Activated CD4-positive, alpha-beta T cell treated with anti-CD3 and anti-CD28 coated beads, Interleukin-2, amount 50 U/mL, for 24 hours (primary cell): Measurements from ENCODE around the gene CEP57L1.
"Not testable (repeated sequence)": the region's sequence is repeated elsewhere in the genome, so short reads cannot be mapped to it uniquely, and the experiment has no call there.

Experiments
- DNase-seq, 2 donors: peaks; one replicate each; pipeline ENCODE4 v3.0.0-alpha.2; 2020; ENCODE audit warnings: low read depth in 1 of 2, low spot score in 1 of 2

The CEP57L1 gene

GRCh38 chr6:109104512-109104911 is 9.2 kb downstream of the CEP57L1 start:
- DNase-seq: no peak

DNA sequence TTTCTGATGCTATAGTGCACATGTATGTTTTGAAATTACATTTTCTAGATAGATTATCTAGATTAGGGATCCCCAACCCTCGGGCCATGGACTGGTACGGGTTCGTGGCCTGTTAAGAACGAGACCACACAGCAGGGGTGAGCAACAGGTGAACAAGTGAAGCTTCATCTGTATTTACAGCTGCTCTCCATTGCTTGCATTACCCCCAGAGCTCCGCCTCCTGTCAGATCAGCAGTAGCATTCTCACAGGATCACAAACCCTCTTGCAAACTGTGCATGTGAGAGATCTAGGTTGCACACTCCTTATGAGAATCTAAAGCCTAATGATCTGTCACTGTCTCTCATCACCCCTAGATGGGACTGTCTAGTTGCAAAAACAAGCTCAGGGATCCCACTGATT is 10.4 kb downstream of the CEP57L1 start:
- DNase-seq: no peak

GRCh38 chr6:109109663-109110062 is 14.4 kb downstream of the CEP57L1 start:
- not testable (repeated sequence) for DNase-seq

- DNase-seq: not testable (repeated sequence)
Observed at GRCh38 chr6:109112663-109113062, 17.4 kb downstream of the CEP57L1 start.

DNA sequence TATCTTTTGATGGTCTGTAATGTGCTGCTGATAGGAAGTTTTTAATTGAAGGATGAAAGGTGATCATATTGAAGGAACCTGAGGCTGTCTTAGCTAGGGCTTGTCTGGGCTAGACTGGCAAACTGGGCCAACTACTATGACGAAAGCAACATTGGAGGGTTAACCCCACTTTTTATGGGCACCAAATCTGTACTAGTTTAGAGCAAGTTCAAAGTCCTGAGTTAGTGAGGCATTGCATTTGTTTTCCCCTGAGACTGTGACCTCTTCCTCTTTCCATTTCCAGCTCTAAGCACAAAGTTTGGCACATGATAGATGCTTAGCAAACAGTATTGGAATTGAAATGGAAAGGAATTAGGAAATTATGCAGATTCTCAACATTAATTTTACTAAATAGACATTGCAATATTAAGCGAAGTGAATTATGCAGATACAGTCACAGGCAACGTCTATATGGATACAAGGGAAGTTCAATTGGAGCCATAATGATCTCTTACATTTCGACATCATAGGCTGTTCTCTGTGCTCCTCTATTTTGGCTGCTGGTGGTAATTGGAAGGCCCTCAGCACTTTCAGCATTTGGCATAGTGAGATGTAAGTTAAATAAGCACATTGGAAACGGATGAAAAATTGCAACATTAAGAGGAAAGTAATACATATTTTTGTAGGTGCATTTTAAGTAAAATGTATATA is 22.2 kb downstream of the CEP57L1 start:
- no peak for DNase-seq

GRCh38 chr6:109118337-109118736 is 23.0 kb downstream of the CEP57L1 start:
- DNase-seq: no peak

GRCh38 chr6:109118871-109119354 is 23.6 kb downstream of the CEP57L1 start:
- DNase-seq: no peak

DNA sequence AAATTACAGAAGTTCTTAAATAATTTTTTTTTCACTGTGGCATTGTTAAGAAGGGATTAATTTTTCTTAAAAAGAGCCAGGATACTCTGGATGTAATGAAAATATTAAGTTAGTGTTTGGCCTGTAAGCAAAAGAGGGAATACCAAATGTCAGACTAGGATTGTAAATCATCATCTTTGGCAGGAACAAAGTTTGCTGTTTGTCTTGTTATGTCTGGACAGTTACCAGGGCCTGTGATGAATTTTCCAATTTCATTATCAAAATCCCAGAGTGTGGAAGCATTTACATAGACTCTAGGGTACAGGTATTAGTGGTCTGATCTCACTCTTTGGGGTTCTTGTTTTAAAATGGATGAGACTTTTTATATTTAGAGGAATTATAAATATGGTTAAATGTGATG is 26.1 kb downstream of the CEP57L1 start:
- DNase-seq: no peak

- no peak for DNase-seq
Observed at GRCh38 chr6:109124219-109124618, 28.9 kb downstream of the CEP57L1 start.

DNA sequence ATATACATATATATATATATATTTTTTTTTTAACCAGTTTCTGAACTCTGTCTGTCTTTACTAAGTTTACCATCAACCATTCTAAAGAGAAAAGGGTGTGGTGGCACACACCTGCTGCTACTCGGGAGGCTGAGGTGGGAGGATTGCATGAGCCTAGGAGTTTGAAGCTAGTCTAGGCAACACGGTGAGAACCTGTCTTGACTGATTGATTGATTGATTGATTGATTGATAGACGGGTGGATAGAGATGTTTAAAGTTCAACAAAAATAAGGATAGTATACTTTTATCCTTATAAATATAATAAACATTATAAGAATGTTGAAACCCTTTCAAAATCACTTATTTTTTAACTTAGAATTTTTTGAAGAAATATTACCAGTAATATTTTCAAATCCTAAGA is 30.2 kb downstream of the CEP57L1 start:
- no peak for DNase-seq

GRCh38 chr6:109130065-109130464 is 34.8 kb downstream of the CEP57L1 start:
- no peak for DNase-seq

- not testable (repeated sequence) for DNase-seq
Observed at GRCh38 chr6:109135600-109135999, 40.3 kb downstream of the CEP57L1 start.

- not testable (repeated sequence) for DNase-seq
Observed at GRCh38 chr6:109136039-109136438, 40.7 kb downstream of the CEP57L1 start.

- DNase-seq: not testable (repeated sequence)
Observed at GRCh38 chr6:109136530-109136929, 41.2 kb downstream of the CEP57L1 start.

DNA sequence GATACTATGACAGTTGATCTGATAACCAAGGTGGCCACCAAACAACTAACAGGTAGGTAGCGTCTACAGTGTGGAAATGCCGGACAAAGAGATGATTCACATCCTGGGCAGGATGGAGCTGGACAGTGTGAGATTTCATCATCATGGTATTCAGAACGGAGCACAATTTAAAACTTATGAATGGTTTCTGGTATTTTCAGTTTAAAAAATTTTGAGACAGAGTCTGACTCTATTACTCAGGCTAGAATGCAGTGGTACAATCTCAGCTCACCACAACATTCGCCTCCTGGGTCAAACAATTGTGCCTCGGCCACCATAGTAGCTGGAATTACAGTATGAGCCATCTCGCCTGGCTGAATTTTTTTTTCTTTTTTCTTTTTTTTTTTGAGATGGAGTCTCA is 43.8 kb downstream of the CEP57L1 start:
- no peak for DNase-seq

DNA sequence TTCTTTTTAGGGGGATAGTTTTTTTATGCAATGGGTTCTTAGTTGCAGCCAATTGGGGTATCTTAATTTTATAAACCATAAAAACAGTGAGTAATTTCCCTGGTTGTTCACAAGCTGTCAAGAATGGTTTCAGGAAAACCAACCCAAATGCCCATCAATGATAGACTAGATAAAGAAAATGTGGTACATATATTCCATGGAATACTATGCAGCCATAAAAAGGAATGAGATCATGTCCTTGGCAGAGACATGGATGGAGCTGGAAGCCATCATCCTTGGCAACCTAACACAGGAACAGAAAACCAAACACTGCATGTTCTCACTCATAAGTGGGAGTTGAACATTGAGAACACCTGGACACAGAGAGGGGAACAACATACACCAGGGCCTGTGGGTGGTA is 46.8 kb downstream of the CEP57L1 start:
- DNase-seq: not testable (repeated sequence)

DNA sequence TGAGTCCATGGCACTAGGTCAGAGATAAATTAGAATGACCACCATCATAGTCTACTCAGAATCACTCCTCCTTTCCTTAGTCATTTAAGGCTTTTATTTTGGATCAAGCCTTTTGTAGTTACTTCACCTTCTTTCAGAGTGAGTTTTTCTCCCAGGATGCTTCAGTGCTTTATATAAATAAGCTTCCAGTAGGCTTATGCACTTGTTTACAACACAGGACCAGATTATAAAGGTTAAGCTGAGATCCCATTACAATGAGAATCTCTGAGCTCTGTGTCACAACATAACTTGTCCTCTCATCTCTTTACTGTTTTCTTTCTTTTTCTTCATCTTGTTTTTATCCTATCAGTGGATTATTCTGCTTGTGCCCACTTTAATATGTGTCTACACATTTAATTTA is 47.9 kb downstream of the CEP57L1 start:
- DNase-seq: no peak

DNA sequence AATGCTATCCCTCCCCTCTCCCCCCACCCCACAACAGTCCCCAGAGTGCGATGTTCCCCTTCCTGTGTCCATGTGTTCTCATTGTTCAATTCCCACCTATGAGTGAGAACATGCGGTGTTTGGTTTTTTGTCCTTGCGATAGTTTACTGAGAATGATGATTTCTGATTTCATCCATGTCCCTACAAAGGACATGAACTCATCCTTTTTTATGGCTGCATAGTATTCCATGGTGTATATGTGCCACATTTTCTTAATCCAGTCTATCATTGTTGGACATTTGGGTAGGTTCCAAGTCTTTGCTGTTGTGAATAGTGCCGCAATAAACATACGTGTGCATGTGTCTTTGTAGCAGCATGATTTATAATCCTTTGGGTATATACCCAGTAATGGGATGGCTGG is 52.9 kb downstream of the CEP57L1 start:
- not testable (repeated sequence) for DNase-seq

DNA sequence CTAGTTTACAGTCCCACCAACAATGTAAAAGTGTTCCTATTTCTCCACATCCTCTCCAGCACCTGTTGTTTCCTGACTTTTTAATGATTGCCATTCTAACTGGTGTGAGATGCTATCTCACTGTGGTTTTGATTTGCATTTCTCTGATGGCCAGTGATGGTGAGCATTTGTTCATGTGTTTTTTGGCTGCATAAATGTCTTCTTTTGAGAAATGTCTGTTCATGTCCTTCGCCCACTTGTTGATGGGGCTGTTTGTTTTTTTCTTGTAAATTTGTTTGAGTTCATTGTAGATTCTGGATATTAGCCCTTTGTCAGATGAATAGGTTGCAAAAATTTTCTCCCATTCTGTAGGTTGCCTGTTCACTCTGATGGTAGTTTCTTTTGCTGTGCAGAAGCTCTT is 53.4 kb downstream of the CEP57L1 start:
- not testable (repeated sequence) for DNase-seq

GRCh38 chr6:109153752-109154151 is 58.4 kb downstream of the CEP57L1 start:
- DNase-seq: no peak

DNA sequence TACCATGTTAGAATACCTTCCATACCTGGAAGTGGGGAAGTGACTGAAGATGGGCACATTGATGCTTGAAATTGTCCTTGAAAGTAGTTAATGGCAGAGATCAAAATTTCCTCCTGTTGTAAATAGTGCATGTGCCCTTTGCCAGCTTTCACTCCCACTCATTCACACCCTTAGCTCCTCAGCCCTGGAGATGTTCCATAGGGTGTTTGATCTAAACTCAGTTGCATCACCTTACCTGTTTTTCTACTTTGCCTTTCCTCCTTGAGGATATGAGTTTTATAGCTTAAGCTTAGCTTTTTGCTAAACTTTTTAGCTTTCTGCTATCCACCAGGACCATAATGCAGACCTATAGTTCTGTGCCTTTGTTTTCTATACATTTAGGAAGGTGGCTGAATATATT is 69.0 kb downstream of the CEP57L1 start:
- no peak for DNase-seq

DNA sequence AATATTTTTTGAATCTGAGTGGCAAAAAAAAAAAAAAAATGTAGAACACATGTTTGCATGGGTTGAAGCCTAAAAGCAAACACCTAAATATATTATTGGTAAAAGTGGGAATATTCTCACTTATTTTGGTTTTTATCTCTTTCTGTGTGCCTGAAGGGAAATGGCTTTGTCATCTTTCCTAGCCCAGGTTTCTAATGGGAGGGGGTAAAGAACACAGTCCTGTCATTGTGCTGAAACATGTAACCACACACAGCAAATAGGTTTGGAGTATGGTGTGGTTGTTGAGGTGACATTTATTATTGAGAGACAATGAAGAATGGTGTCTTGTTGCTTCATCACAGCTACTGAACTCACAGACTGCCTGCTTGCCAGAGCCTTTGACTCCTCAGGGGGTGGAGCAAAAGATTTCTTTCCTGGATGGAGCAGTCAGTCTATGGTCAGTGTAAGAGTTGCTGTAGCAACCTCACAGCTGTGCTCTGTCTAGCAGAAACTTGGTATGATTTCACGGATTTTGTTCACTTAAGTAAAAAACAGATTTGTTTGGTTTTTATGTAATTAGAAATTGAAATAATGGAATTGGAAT is 70.2 kb downstream of the CEP57L1 start:
- no peak for DNase-seq

DNA sequence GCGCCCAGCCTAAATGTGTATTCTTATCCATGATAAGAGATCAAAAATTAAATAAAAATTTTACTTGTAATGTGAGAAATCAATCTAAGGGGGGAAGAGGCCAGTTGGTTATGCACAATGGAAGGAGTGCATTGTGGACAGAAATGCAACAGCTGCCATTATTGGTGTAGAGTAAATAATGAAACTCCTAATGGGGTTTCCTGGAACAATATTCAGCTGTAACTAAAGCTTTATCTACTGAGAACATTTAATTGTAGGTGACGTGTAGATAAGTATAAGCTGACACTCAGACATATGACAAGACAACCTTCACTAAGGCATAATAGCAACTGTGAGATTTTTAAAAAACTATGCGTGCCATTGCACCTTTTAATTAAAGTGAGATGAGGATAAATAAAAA is 71.4 kb downstream of the CEP57L1 start:
- no peak for DNase-seq
